ENCODE data around the gene PAMR1.

DNA sequence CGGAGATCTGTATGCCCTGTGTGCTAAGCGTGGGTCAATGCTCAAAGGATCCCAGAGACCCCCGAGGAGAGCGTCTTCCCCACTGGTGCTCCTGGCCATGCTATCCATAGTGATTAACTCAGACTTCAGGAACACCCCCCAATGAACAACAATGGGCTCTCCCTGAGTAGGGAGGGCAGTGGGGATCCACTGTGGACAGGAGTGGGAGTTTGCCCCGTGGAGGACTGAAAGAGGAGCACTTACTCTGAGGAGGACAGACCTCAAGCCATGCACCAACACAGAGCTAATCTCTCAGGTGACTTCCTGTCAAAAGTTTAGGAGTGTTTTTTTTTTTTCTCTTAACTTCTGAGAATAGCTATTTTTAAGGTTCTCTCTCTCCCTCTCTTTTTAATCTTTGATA lies 130.5 kb downstream of the PAMR1 start:
- TF ChIP-seq POLR2A (IDR thresholded peaks at IDR 0.05; ENCODE audit: low read length) (no peak), GATA1 (IDR thresholded peaks at IDR 0.05; ENCODE audit: low read depth, low read length) (no peak)

Measured in erythroblast (primary cell).